TTC549 (cell line): ENCODE measurements around the gene UBR3.
"Not testable (repeated sequence)": the region's sequence is repeated elsewhere in the genome, so short reads cannot be mapped to it uniquely, and the experiment has no call there.

Experiments
- FAIRE-seq: peaks from 2 replicates; lab custom pipeline; 2012; peaks lifted over from hg19 to GRCh38; lab: Jason Lieb, UNC

The UBR3 gene

GRCh38 chr2:169822785-169823392, 4.4 kb upstream of the UBR3 start:
- FAIRE-seq = no peak

- no peak for FAIRE-seq
Measured at GRCh38 chr2:169823996-169824372, 3.3 kb upstream of the UBR3 start.

GRCh38 chr2:169824373-169825333, 2.6 kb upstream of the UBR3 start, which contains the start of gene METTL5:
TSS of gene METTL5 (minus strand) at chr2:169824905. CDS start at chr2:169824597, 308 bp downstream.
- no peak for FAIRE-seq

GRCh38 chr2:169828141-169828811, 1.0 kb downstream of the UBR3 start:
- FAIRE-seq = no peak

DNA sequence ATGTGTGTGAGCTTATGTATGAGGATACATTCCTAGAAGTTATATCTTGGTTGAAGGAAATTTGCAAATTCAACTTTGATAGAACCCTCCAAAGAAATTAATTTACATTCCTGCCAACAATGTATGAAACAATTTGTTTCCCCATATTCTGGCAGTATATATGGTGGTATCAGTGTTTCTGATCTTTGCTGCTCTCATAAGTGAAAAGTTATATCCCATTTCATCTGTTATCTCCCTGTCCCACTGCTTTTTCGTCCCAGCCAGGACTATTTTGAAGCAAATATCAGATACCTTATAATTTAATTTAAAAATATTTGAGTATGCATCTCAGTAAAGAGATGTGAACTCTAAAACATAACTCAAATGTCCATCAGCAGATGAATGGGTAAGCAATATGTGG, 7.1 kb downstream of the UBR3 start:
- FAIRE-seq = no peak

DNA sequence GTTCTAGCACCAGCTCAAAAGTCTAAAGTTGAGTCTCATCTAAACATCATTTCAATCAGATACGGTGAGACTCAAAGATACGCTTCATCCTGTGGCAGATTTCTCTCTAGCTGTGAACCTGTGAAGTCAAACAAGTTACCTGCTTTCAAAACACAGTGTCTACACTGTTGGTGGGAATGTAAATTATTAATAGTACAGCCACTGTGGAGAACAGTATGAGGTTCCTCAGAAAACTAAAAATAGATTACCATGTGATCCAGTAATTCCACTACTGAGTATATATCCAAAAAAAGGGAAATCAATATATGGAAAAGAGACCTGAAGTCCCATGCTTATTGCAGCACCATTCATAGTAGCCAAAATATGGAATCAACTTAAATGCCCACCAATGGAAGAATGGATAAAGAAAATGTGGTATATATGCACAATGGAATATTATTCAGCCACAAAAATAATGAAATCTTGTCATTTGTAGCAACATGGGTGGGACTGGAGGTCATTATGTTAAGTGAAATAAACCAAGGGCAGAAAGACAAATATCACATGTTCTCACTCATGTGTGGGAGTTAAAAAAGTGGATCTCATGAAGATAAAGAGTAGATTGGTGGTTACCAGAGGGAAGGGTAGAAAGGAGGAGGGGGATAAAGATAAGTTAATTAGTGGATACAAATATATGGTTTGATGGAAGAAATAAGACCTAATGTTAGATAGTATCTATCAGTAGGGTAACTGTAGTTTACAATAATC, 11.7 kb downstream of the UBR3 start:
- FAIRE-seq = no peak

- no peak for FAIRE-seq
Measured at GRCh38 chr2:169839954-169840746, 12.9 kb downstream of the UBR3 start.

GRCh38 chr2:169840747-169841142, 13.5 kb downstream of the UBR3 start:
- no peak for FAIRE-seq

DNA sequence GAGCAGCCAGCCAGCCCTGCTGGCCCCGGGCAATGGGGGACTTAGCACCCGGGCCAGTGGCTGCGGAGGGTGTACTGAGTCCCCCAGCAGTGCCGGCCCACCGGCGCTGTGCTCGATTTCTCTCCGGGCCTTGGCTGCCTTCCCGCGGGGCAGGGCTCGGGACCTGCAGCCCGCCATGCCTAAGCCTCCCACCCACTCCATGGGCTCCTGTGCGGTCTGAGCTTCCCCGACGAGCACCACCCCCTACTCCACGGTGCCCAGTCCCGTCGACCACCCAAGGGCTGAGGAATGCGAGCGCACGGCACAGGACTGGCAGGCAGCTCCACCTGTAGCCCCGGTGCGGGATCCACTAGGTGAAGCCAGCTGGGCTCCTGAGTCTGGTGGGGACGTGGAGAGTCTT, 14.4 kb downstream of the UBR3 start:
- not testable (repeated sequence) for FAIRE-seq

DNA sequence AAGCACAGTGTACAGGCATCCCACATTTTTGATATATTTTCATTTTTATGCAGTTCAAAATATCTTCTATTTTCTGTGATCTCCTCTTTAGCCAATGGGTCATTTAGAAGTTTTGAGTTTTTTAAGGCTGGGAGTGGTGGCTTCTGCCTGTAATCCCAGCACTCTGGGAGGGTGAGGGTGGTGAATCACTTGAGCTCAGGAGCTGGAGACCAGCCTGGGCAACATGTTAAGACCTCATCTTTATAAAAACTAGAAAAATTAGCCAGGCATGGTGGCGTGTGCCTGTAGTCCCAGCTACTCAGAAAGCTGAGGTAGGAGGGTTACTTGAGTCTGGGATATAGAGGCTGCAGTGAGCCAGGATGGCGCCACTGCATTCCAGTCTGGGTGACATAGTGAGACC, 17.8 kb downstream of the UBR3 start:
- FAIRE-seq = no peak

- FAIRE-seq = not testable (repeated sequence)
Measured at GRCh38 chr2:169848959-169849693, 21.9 kb downstream of the UBR3 start.

DNA sequence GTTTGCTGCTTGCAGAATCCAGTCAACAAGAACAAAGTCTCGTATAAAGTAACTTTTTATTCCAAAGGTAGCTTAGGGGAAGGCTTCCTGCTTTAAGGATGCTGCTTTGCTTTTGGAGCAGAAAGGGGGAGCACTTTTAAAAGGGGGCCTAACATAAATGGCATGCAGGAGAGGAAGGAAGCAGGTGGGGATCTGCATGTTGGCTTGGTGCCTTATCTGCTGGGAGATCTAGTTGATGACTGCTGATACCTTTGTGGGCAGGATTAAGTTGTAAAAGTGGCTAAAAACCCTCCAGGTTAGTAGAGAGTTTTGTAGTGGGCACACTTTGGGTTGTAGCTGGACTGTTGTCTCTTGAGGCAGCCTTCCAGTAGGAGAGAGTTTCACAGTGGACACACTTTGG, 22.5 kb downstream of the UBR3 start:
- no peak for FAIRE-seq

DNA sequence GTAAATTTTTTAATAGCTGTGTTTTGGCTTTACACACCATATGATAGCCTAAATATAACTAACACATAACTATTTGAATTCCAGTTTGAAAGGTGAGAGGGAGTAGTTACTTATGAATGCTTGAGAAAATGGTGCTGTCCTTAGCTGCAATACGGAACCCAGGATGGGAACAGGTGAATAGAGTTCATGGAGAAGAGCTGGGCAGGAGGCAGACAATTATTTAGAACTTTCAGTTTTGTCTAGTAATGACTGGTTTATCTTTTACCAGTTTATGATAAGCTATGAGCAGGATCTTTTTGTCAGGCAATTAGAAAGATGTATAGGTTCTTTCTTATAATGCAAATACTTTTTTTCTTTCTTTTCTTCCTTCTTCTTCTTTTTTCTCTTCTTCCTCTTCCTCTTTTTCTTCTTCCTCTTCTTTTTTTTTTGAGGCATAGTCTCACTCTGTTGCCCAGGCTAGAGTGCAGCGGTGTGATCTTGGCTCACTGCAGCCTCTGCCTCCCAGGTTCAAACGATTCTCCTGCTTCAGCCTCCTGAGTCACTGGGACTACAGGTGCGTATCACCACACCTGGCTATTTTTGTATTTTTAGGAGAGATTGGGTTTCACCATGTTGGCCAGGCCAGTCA, 25.9 kb downstream of the UBR3 start:
- no peak for FAIRE-seq

DNA sequence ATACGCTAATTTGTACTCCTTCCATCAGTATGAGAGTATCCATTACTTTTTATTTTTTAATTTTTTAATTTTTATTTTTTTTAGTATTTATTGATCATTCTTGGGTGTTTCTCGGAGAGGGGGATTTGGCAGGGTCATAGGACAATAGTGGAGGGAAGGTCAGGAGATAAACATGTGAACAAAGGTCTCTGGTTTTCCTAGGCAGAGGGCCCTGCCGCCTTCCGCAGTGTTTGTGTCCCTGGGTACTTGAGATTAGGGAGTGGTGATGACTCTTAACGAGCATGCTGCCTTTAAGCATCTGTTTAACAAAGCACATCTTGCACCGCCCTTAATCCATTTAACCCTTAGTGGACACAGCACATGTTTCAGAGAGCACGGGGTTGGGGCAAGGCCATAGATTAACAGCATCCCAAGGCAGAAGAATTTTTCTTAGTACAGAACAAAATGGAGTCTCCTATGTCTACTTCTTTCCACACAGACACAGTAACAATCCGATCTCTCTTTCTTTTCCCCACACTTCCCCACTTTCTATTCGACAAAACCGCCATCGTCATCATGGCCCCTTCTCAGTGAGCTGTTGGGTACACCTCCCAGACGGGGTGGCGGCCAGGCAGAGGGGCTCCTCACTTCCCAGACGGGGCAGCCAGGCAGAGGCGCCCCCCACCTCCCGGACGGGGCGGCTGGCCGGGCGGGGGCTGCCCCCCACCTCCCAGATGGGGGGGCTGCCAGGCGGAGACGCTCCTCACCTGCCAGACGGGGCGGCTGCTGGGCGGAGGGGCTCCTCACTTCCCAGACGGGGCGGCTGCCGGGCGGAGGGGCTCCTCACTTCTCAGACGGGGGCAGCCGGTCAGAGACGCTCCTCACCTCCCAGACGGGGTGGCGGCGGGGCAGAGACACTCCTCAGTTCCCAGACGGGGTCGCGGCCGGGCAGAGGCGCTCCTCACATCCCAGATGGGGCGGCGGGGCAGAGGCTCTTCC, 28.3 kb downstream of the UBR3 start:
- not testable (repeated sequence) for FAIRE-seq

DNA sequence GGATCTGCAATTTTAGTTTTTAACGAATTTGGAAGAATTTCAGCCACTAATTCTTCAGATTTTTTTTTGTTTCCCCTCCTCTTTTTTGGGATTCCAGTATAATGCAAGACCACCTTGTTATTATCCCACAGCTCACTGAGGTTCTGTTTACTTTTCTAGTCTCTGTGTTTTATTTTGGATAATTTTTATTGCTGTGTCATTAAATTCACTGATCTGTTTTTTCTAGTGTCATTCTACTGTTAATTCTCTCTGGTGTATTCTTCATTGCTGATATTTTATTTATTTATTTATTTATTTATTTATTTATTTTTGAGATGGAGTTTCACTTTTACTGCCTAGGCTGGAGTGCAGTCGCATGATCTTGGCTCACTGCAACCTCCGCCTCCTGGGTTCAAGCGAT, 32.2 kb downstream of the UBR3 start:
- FAIRE-seq = no peak

DNA sequence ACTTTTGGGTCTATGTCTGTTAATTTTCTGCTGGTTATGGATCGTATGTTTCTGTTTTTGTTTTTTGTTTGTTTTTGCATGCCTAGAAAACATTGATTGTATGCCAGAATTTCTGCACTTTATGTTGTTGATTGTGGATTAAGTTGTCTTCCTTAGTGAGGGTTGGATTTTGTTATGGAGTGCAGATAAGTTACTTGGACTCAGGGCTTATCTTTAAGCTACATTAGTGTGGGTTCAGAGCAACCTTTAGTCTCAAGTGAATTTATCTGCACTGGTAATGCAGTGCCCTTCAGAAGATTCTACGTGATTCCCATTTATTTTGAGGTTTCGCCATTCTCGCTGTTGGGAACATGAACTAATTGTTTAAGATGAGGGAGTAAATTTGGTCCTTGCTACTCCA, 32.9 kb downstream of the UBR3 start:
- FAIRE-seq = no peak

DNA sequence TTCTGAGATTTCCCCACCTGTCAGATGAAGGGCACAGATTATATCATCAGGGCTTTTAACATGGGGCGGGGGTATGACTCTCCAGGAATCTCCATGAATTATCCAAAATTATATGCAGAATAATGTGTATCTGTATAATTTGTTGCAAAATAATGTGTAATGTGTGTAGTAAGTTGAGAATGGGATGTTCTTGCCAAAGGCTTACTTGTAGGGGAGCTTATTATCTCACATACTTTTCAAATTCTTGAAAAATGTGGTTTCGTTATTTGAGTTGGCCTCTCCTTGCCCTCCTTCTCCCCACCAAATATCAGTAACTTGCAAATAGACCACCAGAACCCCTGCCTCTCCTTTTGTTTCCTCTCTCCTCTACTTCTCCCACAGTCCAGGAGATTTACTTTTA, 35.6 kb downstream of the UBR3 start:
- no peak for FAIRE-seq

DNA sequence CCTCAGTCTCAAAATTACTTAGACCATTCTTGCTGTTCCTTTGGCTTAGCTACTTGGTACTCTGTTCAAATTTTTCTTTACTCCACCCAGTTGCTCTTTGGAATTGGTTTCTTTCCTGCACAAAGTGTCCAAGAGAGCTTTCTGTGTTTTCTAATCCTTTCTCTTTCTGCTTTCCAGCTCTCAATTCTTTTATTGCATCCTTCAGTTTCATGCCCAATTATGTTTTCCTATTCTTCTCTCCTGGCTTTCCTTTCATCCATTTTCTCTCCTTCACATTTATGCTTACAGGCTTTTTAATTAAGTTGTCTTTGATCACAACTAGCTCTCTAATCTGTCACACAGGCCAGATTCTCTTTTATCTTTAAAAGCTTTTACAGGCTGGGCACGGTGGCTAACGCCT, 38.2 kb downstream of the UBR3 start:
- no peak for FAIRE-seq

- FAIRE-seq = not testable (repeated sequence)
Measured at GRCh38 chr2:169866230-169866629, 39.0 kb downstream of the UBR3 start.
